ENCODE results near the gene KIAA1755.
A peak's percentile ranks its signal among the peaks of the same experiment; 100 is the strongest.

KIAA1755 gene

DNA sequence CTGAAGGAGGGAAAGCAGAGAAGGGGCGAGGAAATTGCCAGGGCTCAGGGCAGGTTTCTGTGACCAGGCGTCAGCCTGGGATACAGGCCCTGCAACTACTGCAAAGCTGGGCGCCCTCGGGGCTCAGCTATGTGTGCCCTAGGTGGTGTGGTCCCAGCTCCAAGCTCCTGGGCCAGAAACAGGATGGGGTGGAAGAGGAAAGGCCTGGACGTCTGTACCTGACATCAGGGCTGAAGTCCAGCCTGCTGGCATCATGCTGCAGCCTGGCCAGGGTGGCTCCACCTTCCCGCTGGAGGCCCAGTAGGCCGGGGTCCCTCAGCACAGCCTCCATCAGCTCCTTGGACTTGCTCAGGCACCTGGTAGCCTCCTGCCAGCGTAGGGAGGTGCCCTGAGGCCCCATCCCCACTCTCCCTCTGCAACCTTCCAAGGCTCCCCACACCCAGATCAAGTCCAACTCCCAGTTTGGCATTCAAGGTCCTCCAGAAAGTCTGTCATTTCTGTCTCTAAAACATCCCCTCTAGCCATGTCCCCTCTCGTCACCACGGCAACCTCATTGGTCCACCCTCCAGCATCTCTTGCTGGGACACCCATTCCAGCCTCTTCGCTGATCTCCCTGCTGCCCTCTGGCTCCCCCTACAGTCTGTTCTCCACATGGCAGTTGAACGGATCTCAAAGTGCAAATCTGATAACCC, 38.2 kb downstream of the KIAA1755 start:
- DNase-seq (ENCODE audit: extremely low read depth in 1 of 2, low read depth in 1 of 2): peak in 1 of 2 donors; percentile 30

GRCh38 chr20:38221119-38221589, 39.4 kb downstream of the KIAA1755 start:
- DNase-seq (ENCODE audit: extremely low read depth in 1 of 2, low read depth in 1 of 2): peak; percentile 27 to 40

- no peak for DNase-seq (ENCODE audit: extremely low read depth in 1 of 2, low read depth in 1 of 2)
Measured at GRCh38 chr20:38220587-38221118, 39.9 kb downstream of the KIAA1755 start.

DNA sequence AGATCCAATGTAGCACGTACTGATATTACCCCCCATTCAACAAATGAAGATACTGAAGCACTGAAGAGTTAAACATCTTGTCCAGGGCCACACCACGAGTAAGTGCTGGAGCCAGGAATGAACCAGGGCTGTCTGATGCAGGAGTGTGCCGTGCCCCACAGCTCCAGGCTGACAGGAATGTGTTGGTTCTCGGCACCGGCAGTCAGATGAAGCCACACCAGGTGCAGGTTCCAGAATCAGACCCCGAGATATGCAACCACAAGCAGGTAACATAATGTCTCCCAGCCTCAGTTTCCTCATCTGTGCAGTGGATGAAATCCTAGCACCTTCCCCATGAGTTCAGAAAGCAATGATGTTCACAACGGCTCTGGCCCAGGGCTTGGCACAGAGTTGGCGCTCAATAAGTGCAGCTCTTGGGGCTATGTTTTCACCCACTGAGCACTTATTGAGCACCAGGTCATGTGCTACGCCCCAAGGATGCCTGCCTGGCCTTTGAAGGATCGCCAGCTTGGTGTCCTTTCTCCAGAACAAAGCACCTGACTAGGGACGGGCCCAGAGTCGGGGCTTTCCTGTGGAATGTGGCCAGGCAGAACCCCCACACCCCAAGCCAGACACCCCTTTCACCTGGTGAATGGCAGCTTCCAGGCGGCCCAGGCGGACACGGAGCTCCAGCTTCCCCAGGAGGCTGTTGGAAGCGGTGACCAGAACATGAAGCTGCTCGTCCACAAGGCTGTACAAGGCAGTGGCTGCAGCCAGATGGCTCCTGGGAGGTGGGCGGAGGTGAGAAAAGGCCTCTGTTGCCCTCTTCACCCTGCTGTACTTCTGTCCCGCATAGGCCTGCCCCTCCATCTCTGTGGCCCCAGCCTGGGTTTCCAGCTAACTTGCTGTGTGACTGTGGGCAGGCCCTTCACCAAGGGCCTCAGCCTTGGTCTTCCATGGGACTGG, 41.3 kb downstream of the KIAA1755 start:
- no peak for DNase-seq (ENCODE audit: extremely low read depth in 1 of 2, low read depth in 1 of 2)

DNA sequence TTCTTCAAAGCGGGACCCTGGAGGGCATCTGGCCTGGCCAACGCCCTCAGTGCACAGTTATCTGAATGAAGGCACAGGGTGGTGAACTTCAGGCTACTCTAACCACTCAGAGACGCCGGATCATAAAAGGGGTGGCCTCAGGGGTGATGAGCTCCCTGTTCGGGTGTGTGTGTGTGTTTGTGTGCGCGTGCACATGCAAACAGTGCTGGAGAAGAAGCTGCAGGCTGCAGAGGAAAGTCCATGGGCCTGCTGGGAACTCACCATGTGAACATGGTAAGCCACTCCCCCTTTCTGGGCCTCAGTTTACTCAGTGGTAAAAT, 42.0 kb downstream of the KIAA1755 start:
- no peak for DNase-seq (ENCODE audit: extremely low read depth in 1 of 2, low read depth in 1 of 2)

DNA sequence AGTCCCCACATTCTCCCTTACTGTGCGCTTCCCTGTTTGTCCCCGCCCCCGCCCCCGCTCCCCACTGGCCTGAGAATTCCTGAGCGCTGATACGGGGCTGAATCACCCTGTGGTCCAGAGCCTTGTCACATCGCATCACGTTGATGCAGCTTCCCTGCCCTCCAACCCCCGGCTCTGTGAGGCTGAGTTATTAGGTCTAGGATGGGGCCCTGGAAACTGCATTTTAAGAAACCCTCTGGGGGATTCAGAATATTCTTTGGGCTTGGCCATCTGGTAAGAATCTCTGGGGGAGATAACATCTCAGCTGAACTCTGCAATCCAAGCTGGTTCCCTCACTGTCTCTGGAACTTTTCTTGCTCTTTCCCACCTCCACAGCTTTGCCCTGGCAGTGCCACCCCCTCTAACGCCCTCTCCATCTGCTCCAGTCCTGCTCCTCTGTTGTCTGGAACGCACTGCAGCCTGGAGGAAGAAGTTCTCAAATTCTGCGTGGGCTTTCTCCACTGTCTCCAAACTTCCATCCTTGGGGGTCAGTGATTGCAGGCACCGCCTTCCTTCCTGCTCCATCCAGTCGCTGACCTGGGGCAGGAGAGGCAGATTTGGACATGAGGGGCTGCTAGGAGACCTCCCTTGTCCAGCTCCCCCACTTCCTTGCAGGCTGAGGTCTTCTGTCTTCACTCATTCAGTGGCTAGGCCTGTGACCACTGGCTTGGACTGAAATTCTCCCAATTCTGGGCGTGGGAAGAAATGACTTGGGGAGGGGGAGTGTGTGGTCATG, 42.6 kb downstream of the KIAA1755 start:
- DNase-seq (ENCODE audit: extremely low read depth in 1 of 2, low read depth in 1 of 2): no peak

DNA sequence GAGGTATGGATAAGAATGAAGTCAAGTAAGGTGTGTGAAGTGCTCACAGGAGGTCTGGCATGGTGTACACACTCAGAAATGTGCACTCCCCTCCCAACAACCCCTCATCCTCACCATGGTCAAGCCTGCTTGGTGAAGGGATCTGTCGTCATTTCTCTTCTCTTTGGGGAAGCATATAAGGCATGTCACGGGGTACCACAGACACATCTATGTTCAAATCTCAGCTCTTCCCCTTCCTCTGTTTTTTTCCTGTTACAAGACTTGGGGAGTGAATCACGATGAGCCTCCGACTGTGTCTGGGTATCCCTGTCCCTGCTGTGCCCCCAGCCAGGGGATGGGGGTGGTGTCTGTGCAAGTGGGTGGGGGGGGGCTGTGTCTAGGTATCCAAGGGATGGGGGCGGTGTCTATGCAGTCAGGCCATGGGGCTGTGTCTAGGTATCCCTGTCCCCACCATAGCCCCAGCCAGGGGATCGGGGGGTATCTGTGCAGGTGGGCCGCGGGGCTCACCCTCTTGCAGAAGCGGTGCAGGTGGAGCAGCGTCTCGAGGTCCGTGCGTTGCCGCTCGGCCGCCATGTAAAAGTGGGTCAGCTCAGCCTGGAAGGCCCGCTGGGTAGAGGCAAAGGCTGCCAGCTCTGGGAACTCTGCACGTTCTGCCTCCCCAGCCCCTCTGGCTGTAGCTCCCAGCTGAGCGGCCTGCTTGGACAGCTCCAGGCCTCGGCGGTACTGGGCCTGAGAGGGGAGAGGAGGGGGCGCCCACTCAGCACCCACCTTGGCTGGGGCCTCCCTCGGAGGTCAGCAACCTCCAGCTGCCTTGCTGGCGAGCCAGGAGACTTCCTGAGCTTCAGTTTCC, 43.6 kb downstream of the KIAA1755 start:
- DNase-seq (ENCODE audit: extremely low read depth in 1 of 2, low read depth in 1 of 2): no peak

DNA sequence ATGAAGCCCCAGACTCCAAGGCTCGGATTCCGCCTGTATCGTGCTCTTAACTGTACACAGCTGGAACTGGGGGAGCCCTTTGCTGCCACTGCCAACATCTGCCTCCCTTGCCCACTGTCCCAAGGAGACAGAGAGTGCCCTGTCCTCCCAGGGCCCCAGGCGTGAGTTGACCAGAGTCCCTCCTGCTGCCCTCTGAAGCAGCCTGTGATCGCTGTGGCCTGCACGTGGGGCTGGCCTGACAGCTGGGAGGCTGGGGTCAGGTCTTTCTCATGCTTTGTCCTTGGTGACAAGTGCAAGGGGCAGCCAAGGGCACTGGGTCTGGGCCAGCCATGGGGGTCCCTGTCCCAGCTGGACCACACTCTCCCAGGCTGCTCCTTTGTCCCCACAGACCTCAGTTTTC, 44.3 kb downstream of the KIAA1755 start:
- DNase-seq (ENCODE audit: extremely low read depth in 1 of 2, low read depth in 1 of 2): no peak

DNA sequence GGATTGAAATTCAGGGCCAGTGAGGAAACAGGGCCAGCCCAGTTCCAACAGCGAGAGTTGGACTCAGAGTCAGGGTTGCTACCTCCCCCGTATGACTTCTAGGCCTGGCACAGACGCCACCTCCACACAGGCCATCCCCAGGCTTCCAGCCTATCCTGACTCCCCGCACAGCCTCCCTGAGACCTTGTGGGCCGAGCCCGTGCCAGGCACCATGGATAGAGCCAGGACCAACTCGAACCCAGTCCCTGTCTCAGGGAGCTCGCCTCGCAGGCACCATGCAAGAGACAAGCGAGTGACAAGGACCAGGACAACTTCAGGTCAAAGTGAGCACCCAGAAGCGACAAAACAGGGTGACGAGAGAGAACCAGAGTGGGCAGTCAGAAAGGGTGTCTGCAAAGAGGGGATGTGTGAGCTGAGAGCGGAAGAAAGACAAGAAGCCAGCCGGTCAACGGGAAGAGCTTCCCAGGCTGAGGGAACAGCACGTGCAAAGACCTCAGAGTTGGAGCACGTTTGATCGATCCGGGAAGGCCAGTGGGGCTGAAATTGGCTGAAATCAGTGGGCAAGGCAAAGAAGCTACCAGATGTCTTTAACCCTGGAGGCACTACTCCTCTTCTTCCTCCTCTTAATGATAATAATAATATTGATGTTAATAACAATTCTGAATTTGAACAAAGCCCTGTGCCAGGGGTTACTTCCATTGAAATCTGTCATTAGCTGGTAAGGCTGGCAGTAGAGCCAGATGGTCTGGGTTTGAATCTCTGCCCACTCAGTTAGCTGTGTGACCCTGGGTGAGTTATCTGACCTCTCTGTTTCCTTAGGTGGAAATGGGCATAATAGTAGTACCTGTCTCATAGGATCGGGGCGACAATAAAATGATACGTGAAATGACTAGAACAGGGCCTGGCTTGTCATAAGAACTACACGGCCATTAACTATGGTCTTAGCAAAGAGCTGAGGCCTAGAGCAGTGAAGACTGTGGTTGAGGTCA, 45.0 kb downstream of the KIAA1755 start:
- DNase-seq (ENCODE audit: extremely low read depth in 1 of 2, low read depth in 1 of 2): no peak

DNA sequence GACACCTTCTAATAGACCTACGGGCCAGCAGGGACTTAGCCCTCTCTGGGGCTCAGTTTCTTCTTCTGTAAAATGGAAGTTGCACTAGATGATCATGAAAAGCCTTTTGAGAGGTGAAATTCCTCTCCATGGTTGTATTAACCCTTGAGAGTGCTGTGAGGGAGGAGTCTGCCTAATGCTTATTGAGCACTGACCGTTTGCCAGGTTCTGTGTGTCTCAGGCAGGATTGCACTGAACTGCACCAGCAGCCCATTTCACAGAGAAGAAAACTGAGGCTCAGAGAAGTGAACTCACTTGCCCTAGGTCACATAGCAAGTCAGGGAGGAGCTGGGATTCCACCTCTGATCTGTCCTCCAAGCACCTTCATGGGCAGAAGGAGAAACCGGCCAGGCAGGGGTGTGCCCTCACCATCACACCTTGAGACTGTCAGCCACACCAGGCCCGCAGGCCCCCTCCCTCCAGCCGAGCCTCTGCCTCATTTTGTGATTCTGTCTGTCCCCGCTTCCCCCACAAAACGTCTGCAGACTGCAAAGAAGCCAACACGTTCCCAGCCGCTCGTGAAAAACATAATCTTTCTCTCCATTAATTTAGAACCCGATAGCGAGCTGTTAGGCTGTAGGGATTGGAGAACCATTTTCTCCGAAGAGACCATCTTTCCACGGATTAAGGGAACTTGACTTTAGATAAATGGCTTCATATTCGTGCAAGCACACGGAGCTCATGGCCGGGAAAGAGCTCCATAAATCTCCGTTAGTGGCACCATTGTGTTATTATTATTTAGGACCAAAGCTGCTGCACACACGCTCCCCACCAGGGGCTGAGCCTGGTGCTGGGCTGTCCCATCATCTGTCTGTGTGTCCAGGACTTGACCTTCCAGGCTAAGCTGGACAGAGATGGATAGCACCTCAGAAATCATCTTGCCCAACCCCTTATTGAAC, 46.0 kb downstream of the KIAA1755 start:
- no peak for DNase-seq (ENCODE audit: extremely low read depth in 1 of 2, low read depth in 1 of 2)

GRCh38 chr20:38213607-38213940, 47.0 kb downstream of the KIAA1755 start:
- no peak for DNase-seq (ENCODE audit: extremely low read depth in 1 of 2, low read depth in 1 of 2)

- no peak for DNase-seq (ENCODE audit: extremely low read depth in 1 of 2, low read depth in 1 of 2)
Measured at GRCh38 chr20:38212806-38213606, 47.5 kb downstream of the KIAA1755 start.

DNA sequence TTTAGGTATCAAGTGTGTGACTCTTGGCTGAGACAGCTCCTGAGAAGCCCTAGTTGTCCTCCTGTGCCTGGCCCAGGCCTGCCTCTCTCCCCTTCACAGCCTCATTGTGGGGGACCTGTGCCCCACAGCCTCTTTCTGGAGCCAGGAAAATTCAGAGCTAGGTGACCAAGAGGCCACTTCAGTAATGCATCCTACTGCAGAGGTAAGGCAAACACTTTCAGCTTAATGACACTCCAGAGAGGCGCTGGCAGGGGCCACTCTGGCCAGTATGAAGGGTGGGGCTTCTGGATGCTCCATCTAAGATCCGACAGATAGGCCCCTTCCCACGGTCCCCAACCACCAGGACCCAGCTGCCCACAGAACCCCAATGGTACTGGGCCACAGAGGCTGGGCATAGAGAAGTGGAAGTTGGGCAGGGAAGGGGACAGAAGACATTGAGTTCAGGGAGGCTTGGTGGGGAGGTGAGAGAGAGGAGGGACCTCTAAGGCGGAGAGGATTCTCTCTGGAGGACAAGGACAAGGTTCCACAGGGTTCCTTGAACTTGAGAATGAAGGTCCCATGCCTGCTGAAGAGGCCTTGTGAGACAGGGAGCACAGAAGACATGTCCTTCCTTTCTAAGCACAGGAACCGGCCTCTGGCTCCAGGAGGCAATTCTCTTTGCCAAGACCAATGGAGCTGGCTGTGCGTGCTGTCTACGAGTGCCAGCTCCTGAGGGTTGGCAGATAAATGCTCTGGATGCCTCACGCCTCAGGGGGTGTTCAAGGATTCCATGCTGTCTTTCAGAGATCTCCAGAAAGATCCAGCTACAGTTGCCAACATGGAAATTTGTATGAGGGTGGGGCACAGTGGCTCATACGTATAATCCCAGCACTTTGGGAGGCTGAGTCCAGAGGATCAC, 49.1 kb downstream of the KIAA1755 start:
- DNase-seq (ENCODE audit: extremely low read depth in 1 of 2, low read depth in 1 of 2): no peak

- DNase-seq (ENCODE audit: extremely low read depth in 1 of 2, low read depth in 1 of 2): no peak
Measured at GRCh38 chr20:38210741-38211140, 49.8 kb downstream of the KIAA1755 start.

- no peak for DNase-seq (ENCODE audit: extremely low read depth in 1 of 2, low read depth in 1 of 2)
Measured at GRCh38 chr20:38209736-38210405, 50.7 kb downstream of the KIAA1755 start.

All from stimulated activated CD8-positive, alpha-beta memory T cell treated with anti-CD3 and anti-CD28 coated beads, Interleukin-7, amount 100 ng/mL, for 48 hours (primary cell).